GM18499 (cell line): ENCODE measurements around the gene LHFPL4.
"Not testable (repeated sequence)": the region's sequence is repeated elsewhere in the genome, so short reads cannot be mapped to it uniquely, and the experiment has no call there.

Source experiments
- ATAC-seq: cut with Tn5 transposase; IDR thresholded peaks from one replicate; pipeline ENCODE4 v1.9.1; 2021; ENCODE audit warnings: moderate number of reproducible peaks; ENCODE audit not compliant: insufficient read depth, unreplicated experiment

LHFPL4 gene

GRCh38 chr3:9548991-9549390 is 4.6 kb downstream of the LHFPL4 start:
- ATAC-seq, result no peak

GRCh38 chr3:9542182-9542581 is 11.4 kb downstream of the LHFPL4 start:
- ATAC-seq, result no peak

- ATAC-seq, result no peak
Measured at GRCh38 chr3:9536212-9536611, 17.4 kb downstream of the LHFPL4 start.

- ATAC-seq, result no peak
Measured at GRCh38 chr3:9534429-9534828, 19.2 kb downstream of the LHFPL4 start.

- no peak for ATAC-seq
Measured at GRCh38 chr3:9525078-9525477, 28.5 kb downstream of the LHFPL4 start.

GRCh38 chr3:9514956-9515355 is 38.7 kb downstream of the LHFPL4 start:
- no peak for ATAC-seq

- no peak for ATAC-seq
Measured at GRCh38 chr3:9514306-9514705, 39.3 kb downstream of the LHFPL4 start.

DNA sequence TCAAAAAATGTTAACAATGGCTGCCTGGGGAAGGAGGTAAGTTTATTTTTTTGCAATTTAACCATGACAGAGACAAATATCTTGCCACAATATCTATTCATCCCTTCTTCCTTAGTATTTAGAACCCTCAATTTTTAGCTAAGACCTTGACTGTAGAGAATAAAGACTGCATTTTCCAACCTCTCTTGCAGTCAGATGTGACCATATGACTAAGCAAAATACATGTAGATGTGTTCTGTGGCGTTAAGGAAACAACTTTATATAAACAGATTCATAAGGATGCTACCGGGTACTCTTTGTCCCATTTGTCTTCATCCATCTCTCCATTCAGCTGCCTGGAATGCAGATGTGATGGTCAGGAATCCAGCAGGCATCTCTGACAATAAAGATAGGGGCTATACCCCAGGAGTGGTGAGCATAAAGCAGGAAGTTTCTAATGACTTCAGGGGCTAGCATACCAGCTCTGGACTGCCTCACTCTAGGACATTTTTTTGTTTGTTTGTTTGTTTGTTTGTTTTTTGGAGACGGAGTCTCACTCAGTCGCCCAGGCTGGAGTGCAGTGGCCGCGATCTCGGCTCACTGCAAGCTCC is 41.1 kb downstream of the LHFPL4 start:
- no peak for ATAC-seq

GRCh38 chr3:9508781-9509180 is 44.8 kb downstream of the LHFPL4 start:
- no peak for ATAC-seq

DNA sequence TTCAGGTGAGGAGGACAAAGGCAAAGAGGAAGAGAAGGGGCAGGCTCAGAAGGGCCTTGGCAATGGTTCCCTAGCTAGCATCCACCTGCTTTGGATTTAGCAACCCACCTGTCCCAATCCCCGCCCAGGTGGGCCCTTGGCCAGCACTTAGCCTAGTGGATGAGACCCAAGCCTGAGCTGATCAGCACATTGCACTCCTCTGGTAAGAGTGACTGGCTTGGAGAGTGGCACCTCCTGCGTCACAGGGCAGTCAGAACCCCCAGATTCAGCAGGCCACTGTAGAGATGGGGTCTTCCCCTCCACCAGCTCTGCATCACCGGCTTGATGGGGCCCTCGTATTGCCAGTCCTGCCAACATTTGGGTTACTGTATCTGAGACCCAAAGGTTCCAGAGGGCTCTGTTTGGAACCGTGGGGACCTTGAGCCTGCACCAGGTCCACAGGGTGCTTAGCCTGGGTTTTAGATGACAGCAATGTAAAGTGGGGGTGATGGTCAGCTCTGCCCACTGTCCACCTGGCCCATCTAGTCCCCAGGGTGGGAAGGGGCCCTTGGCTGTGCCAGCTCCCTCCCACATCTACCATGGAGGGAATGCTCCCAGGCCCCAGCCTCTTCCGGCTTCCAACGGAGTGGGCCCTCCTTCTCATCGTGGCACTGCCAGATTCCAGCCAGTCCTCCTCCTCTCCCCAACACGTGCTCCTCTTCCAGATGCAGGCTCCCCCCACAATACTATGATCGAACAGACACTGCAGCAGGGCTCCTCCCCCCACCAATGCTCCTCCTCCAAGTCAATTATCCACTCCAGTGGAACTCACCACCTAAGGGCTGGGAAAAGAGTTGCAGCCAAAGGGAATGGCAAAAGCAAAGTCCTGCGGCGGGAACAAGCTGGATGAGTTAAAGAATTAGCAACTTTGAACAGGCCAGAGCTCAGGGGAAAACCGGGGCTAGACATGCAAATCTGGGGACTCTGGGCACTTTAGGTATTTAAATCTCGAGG is 45.7 kb downstream of the LHFPL4 start:
- no peak for ATAC-seq

DNA sequence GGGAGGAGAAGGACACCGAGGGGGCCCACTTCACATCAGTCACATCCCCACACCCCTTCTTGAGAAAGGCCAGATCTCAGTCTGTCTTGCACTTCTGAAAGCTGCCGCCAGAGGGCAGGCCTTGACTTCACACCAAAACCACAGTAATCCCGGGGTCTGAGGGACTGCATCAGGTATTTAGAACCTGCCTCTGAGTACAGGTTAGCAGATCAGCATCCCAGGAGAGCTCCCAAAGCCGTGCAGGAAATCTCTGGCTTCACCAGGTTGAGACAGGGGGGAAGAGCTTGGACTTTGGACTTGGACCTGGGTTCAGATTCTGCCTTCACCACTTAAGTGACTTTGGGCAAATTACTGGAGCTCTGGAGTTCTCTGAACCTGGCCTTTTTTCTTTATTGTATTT is 50.3 kb downstream of the LHFPL4 start:
- ATAC-seq, result no peak

GRCh38 chr3:9501226-9501625 is 52.4 kb downstream of the LHFPL4 start:
- ATAC-seq, result no peak

- no peak for ATAC-seq
Measured at GRCh38 chr3:9500108-9501050, 53.2 kb downstream of the LHFPL4 start.

GRCh38 chr3:9499455-9500107 is 54.0 kb downstream of the LHFPL4 start:
- no peak for ATAC-seq

DNA sequence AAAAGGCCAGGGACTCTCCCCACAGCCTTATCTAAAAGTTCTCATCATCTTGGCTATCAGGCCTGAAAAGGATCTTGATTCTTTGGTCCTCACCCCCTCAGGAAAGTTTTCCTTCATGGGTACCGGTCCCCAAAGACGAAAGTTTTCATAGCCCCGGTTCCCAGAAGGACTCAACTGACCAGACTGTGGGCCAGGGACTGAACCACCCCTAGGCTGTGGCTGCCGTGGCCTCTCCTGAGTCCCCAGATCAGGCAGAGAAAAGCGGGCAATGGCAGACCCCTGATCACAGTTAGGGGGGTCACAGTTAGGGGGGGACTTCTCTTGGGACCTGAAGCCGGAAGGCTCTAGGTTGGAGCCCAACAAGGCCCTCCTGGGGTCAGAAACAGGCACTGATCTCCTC is 54.8 kb downstream of the LHFPL4 start:
- ATAC-seq, result no peak

DNA sequence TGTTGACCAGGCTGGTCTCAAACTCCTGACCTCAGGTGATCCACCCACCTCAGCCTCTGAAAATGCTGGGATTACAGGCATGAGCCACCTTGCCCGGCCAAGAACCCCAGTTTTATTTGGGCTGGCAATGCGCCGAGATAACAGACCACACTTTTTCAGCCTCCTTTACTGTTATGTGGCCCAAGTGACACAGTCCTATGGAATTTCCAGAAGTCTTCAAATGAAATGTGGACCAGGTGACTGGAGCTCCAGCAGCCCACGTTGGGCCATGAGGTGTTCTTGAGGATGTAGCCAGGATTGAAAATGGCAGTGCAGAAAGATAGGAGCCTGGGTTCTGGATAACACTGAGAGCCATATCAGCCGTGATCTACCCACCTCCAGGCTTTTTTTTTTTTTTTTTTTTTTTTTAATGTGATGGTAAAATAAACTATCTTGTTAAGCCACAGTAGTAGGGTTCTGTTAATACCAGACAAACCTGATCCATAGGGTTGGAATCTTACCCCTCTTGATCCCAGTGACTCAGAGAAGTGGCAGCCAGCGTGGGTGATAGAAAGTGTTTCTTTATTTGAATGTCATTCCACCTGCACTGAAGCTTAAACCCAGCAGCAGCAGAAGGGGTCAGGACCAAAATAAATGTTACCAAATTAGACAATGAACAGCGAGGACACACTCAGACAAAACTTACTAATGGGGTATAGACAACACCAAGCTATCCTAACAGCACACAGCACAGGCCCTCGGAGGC is 55.6 kb downstream of the LHFPL4 start:
- no peak for ATAC-seq

DNA sequence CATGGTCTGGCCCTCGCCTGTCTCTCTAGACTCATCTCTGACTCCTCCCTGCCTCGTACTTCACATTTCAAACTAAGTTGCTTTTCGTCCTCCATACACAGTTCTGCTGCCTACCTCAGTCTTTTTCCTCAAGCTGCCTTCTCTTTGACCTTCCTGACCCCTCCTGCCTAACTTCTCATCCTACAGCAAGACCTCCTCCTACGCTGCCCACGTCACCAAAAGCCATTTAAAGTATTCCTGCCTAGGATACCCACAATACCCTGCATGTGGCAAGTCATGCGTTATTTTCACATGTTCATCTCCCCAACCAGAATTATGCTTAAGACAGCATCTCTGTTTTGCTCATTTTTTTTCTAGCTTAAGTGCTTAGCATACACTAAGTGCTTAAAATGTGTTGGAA is 56.7 kb downstream of the LHFPL4 start:
- no peak for ATAC-seq

GRCh38 chr3:9494036-9494435 is 59.6 kb downstream of the LHFPL4 start:
- ATAC-seq, result not testable (repeated sequence)

GRCh38 chr3:9491506-9491905 is 62.1 kb downstream of the LHFPL4 start:
- ATAC-seq, result no peak
